H1 (cell line): ENCODE measurements around the gene TOP3B. TPM values are rescaled to one million over a fixed set of nuclear protein-coding genes. Genes with fewer than 3 reads are reported as not detected.

Source experiments
- ASH2L ChIP-seq: fragments of 200-600, 300-600 bp; sonication (generic); IDR thresholded peaks from one replicate; pipeline ENCODE4 v1.7.1; 2017; ENCODE audit warnings: low read length
- RAD21 ChIP-seq, 2 experiments: IDR thresholded peaks in 1 of 2; conservative IDR thresholded peaks in 1 of 2; 2 replicates each; pipeline ENCODE4 v1.6.1; 2011; ENCODE audit warnings: low read depth in 2 of 2, low read length in 2 of 2, improper control_type of control experiment in 1 of 2, inconsistent platforms in 1 of 2, mild to moderate bottlenecking in 1 of 2, moderate library complexity in 1 of 2
- RXRA ChIP-seq: IDR thresholded peaks from 2 replicates; pipeline ENCODE4 v1.6.1; 2011; ENCODE audit warnings: low read depth, mild to moderate bottlenecking, low read length, moderate library complexity; ENCODE audit not compliant: insufficient read depth
- polyA plus RNA-seq, 7 experiments: library from polyadenylated mRNA; depleted of rRNA in 3 of 7; stranded (reverse) in 5 of 7; unstranded in 2 of 7; fragments of >200 nt in 5 of 7; fragments of 200-250 nt in 2 of 7; gene quantifications; 1 replicate in 5 of 7; 2 replicates in 1 of 7; 4 replicates in 1 of 7; pipeline versions ENCODE4 v1.2.1 to v1.2.3, GENCODE V29; 2011 to 2013; ENCODE audit warnings: missing spikeins in 2 of 7, mixed read lengths in 2 of 7
- total RNA-seq: library from RNA; stranded (reverse); fragmentation: NEBNext Ultra II Directional; extraction: Animal tissue kit (Norgen Biotek cat#: 25700); gene quantifications from 2 replicates; pipeline ENCODE4 v1.2.1, GENCODE V29; 2021

Gene TOP3B
- total and polyA plus RNA-seq, 2 of the 8 experiments (the other 6 are each of a cell fraction or from before 2014, with no cell fraction given), result 30.4 to 52.8 TPM

DNA sequence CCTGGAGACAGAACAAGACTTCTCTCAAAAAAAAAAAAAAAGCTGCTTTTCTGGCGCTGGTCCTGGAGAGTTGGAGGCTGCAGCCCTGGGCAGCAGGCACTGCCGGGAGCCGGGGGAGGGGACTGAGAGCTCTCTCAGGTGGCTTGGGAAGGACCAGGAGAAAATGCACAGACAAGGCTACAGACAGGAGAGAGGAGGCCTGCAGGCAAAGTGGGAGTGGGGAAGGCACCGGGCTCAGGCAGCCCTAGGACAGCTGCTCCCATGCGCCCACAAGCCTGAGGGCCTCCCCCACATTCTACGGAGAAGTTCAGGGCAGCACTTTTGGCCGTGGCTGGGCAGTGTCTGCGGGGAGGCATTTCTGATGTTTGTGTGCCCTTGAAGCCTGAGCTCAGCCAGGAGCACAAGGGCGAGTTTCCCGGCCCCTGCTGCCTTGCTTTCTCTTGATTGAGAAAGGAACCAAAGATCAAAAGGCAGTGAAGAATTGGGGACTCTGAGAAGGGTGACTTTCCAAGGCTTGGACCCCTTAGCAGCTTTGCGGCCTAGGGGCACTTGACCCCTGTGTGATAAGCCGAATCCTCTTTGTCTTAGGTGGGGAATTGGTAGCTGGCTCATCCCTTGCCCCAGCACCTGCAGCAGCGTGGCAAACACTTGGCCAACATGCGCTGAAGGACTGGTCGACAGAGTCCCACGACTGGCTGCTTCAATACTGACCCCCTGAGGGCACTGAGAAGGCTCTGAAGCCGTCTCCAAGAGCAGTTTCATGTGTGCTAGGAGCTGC lies 65.2 kb downstream of the TOP3B start (continued):
- TF ChIP-seq RAD21 (IDR thresholded peaks at IDR 0.05 in 1 of 2, conservative IDR thresholded peaks at IDR 0.05 in 1 of 2; ENCODE audit: low read depth in 2 of 2, low read length in 2 of 2) (peak; percentile 15 to 28; a peak in 2 of 4 replicates), RXRA (no peak), ASH2L (peak; percentile 25)
